Activated CD4-positive, alpha-beta T cell treated with anti-CD3 and anti-CD28 coated beads, Interleukin-2, Interleukin-6, amounts not matched to agents 100 ng/mL and 50 ng/mL, durations not matched to agents 16 hours and 8 hours (primary cell): ENCODE measurements around the gene ABCD2.
"Not testable (repeated sequence)": the region's sequence is repeated elsewhere in the genome, so short reads cannot be mapped to it uniquely, and the experiment has no call there.

Source experiments
- DNase-seq: peaks from one replicate; pipeline ENCODE4 v3.0.0-alpha.2; 2020

ABCD2 gene

GRCh38 chr12:39532448-39532847 lies 87.2 kb downstream of the ABCD2 start:
- DNase-seq, result no peak

- DNase-seq, result no peak
These were observed 92.6 kb downstream of the ABCD2 start for GRCh38 chr12:39526974-39527373.

GRCh38 chr12:39522167-39522566 lies 97.4 kb downstream of the ABCD2 start:
- not testable (repeated sequence) for DNase-seq

- DNase-seq, result no peak
These were observed 109.6 kb downstream of the ABCD2 start for GRCh38 chr12:39510001-39510400.

- no peak for DNase-seq
These were observed 114.0 kb downstream of the ABCD2 start for GRCh38 chr12:39505554-39505953.

- no peak for DNase-seq
These were observed 114.6 kb downstream of the ABCD2 start for GRCh38 chr12:39505023-39505422.

DNA sequence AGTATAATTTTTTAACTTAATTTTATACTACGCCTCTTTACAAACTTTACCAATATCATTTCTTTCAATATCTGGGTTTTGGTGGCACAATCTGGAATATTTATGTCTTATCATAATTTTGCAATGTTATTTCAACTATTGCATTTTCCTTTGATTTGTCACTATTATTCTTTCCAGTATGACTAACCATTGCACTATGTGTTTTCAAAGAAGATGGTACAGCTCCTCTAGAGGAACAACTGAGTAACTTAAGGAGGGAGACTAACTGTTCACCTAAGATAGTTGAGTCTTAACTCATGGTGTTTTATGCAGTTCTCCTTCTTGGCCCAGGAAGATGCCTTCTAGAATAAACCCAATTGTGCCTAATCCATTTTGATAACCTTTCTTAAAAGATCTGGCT lies 116.2 kb downstream of the ABCD2 start:
- DNase-seq, result no peak

GRCh38 chr12:39502726-39503125 lies 116.9 kb downstream of the ABCD2 start:
- DNase-seq, result no peak
